A673 (cell line): ENCODE results near the gene AURKAIP1.

Source experiments
- CTCF ChIP-seq: fragments of 300-800, 200-600 bp; sonication (generic); conservative IDR thresholded peaks from 2 replicates; pipeline ENCODE4 v1.5.1; 2017; ENCODE audit warnings: low read depth, mild to moderate bottlenecking, antibody characterized with exemption, low read length, moderate library complexity, mixed read lengths
- EZH2 ChIP-seq: fragments of 200-600 bp; sonication (generic); IDR thresholded peaks from 2 replicates; pipeline ENCODE4 v1.6.1; 2017; ENCODE audit warnings: borderline replicate concordance, low read depth, mild to moderate bottlenecking, mixed read lengths, antibody characterized with exemption, low read length; ENCODE audit not compliant: poor library complexity, severe bottlenecking

- TF ChIP-seq CTCF, result no peak
- TF ChIP-seq EZH2, result no peak
These were observed 16.2 kb upstream of the AURKAIP1 start for GRCh38 chr1:1391225-1391624.
